ENCODE results near the gene UGCG.

UGCG gene

DNA sequence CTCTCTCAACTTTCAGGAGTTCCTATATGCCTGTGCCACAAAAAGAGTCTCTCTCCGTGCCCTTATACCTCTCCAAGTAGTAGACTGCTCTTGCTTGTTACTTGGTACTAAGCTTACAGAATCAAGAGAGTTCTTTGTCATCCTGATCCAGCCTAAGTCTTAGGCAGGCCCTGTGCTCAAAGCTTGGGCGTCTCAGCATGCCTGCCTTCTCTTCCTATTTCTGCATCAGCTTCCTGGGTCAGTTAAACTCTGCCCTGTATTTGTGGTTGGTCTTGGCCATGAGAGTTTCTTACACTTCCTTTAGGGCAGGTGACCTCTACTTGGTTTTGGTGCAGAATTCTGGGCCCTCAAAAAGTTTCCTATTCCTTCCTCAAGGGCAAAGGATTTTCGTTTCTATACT is 33.0 kb upstream of the UGCG start:
- TF ChIP-seq CTCF (IDR thresholded peaks at IDR 0.05; ENCODE audit: low read depth, low read length): no peak
- DNase-seq (ENCODE audit: extremely low read depth, low read depth): no peak

DNA sequence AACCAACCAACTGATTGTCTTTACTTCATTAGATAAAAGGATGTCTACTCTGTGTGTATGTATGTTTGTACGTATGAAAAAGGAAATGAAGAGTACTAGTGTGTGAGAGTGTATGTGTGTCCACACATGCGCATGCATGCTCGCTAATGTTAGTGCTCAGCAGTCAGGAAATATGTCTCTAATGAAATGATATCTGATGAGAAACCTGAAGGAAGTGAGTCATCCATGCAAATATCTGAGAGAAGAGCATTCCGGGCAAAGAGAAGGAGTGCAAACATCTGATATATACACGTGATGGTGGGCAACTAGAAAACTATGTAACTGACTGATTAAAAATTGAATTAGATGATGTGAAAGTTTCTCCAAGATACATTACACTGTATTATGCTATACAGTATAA is 29.6 kb upstream of the UGCG start:
- no peak for TF ChIP-seq CTCF (IDR thresholded peaks at IDR 0.05; ENCODE audit: low read depth, low read length)
- peak; percentile 11 for DNase-seq (ENCODE audit: extremely low read depth, low read depth)

GRCh38 chr9:111868475-111868874 is 28.1 kb upstream of the UGCG start:
- no peak for DNase-seq (ENCODE audit: extremely low read depth, low read depth)
- TF ChIP-seq CTCF (IDR thresholded peaks at IDR 0.05; ENCODE audit: low read depth, low read length): no peak

DNA sequence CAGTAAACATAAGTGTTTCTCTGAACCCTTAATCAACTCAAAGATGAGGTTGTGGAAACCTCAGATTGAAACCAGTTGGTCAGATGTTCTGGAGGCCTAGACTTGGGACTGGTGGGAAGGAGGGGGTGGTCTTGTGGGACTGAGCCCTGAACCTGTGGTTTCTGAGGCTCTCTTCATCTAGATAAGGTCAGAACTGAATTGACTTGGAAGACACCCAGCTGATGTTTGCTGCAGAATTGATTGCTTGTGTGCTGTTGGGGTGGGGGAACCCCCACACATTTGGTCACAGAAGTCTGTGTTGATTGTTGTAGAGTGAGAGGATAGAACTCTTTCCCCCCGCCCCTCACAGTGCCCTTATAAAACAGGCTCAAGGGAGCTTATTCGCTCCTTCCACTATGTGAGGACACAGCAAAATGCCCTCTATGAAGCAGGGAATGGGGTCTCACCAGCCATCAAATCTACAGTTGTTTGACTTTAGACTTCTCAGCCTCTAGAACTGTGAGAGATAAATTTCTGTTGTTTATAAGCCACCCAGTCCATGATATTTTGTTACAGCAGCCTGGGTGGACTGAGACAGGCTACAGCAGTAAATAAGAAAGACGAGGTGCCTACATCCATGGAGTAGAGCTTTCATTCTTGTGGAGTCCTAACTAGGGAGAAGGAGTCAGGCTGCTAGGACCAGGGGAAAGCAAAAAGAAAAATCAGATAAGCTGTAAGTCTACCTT is 25.7 kb upstream of the UGCG start:
- no peak for TF ChIP-seq CTCF (IDR thresholded peaks at IDR 0.05; ENCODE audit: low read depth, low read length)
- DNase-seq (ENCODE audit: extremely low read depth, low read depth): no peak

GRCh38 chr9:111871499-111871855 is 25.1 kb upstream of the UGCG start:
- TF ChIP-seq CTCF (IDR thresholded peaks at IDR 0.05; ENCODE audit: low read depth, low read length): no peak
- no peak for DNase-seq (ENCODE audit: extremely low read depth, low read depth)

GRCh38 chr9:111872886-111873285 is 23.7 kb upstream of the UGCG start:
- DNase-seq (ENCODE audit: extremely low read depth, low read depth): no peak
- TF ChIP-seq CTCF (IDR thresholded peaks at IDR 0.05; ENCODE audit: low read depth, low read length): no peak

DNA sequence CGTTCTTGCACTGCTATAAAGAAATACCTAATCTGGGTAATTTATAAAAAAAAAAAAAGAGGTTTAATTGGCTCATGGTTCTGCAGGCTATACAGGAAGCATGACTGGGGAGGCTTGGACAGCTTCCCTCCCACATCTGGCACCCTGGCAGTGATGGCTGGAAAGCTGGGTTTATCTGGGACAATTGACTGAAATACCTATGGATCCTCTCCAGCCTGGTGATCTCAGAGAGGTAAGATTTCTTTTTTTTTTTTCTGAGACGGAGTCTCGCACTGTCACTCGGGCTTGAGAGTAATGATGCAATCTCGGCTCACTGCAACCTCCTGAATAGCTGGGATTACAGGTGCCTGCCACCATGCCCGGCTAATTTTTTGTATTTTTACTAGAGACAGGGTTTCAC is 22.7 kb upstream of the UGCG start:
- no peak for TF ChIP-seq CTCF (IDR thresholded peaks at IDR 0.05; ENCODE audit: low read depth, low read length)
- no peak for DNase-seq (ENCODE audit: extremely low read depth, low read depth)

All from AG09319 (cell line).